RWPE1 (cell line): ENCODE measurements around the gene UBAC2.

Experiments
- CTCF ChIA-PET: fragments of 350-600 bp; sonication (Branson Sonifier 250); formaldehyde crosslinking; extraction: SDS; loops from one replicate; lab custom pipeline; 2021; lab: Yijun Ruan, JAX
- POLR2A ChIA-PET: fragments of 400-600 bp; formaldehyde crosslinking; extraction: SDS; loops from one replicate; lab custom pipeline; 2020; ENCODE audit warnings: antibody characterized with exemption; ENCODE audit not compliant: low non-redundant PET; lab: Yijun Ruan, JAX
- DNase-seq: peaks from one replicate; pipeline ENCODE4 v3.0.0; 2012; ENCODE audit warnings: low spot score
- H3K27ac ChIP-seq: fragments of 450-650 bp; 2 replicates; pipeline ENCODE4 v1.5.1; 2017
- CTCF ChIP-seq: fragments of 450-650 bp; conservative IDR thresholded peaks from 2 replicates; pipeline ENCODE4 v1.5.1; 2017; ENCODE audit warnings: low read depth, mild to moderate bottlenecking

Gene UBAC2

GRCh38 chr13:99221567-99222239, 21.0 kb downstream of the UBAC2 start:
- no peak overlapping the region for H3K27ac ChIP-seq
- CTCF ChIA-PET, result no interaction called here
- TF ChIP-seq CTCF, result no peak
- POLR2A ChIA-PET, result no interaction called here
- DNase-seq, result no peak

GRCh38 chr13:99223587-99223986, 22.9 kb downstream of the UBAC2 start:
- TF ChIP-seq CTCF, result no peak
- H3K27ac ChIP-seq, result no peak overlapping the region
- ChIA-PET CTCF (interaction anchor here (0.6 kb wide), 1 partner anchor 43 kb away, joined by 3 read pairs; no protein-coding TSS in a partner anchor), POLR2A (no interaction called here)
- DNase-seq, result no peak

- POLR2A ChIA-PET, result no interaction called here
- no peak for DNase-seq
- H3K27ac ChIP-seq, result no peak overlapping the region
- CTCF ChIA-PET, result interaction anchor here (0.6 kb wide), 1 partner anchor 43 kb away, joined by 3 read pairs; no protein-coding TSS in a partner anchor
- no peak for TF ChIP-seq CTCF
Measured at GRCh38 chr13:99224021-99224420, 23.4 kb downstream of the UBAC2 start.

GRCh38 chr13:99225078-99225477, 24.4 kb downstream of the UBAC2 start:
- no peak for DNase-seq
- CTCF ChIA-PET, result no interaction called here
- no peak for TF ChIP-seq CTCF
- no peak overlapping the region for H3K27ac ChIP-seq
- POLR2A ChIA-PET, result no interaction called here

GRCh38 chr13:99226513-99226912, 25.9 kb downstream of the UBAC2 start:
- no peak overlapping the region for H3K27ac ChIP-seq
- DNase-seq, result no peak
- ChIA-PET POLR2A (no interaction called here), CTCF (interaction anchor here (0.7 kb wide), 1 partner anchor 212 kb away, joined by 3 read pairs; no protein-coding TSS in a partner anchor)
- TF ChIP-seq CTCF, result no peak

GRCh38 chr13:99227331-99227900, 26.8 kb downstream of the UBAC2 start:
- no peak for TF ChIP-seq CTCF
- no peak for DNase-seq
- ChIA-PET POLR2A (no interaction called here), CTCF (no interaction called here)
- H3K27ac ChIP-seq, result no peak overlapping the region
